Astrocyte of the cerebellum (primary cell): ENCODE measurements around the gene PARP14.
"Not testable (repeated sequence)": the region's sequence is repeated elsewhere in the genome, so short reads cannot be mapped to it uniquely, and the experiment has no call there.

ENCODE experiments used
- DNase-seq: peaks from one replicate; pipeline ENCODE4 v3.0.0-alpha.2; 2011; ENCODE audit warnings: low read depth
- H3K4me3 ChIP-seq: 2 replicates; pipeline ENCODE4 v1.5.1; 2011; ENCODE audit warnings: mild to moderate bottlenecking, low read depth, low read length, moderate library complexity
- in situ Hi-C: cut with HindIII; loops from 2 replicates; pipeline ENCODE4 v1.10.0; 2017; ENCODE audit warnings: low sequenced_read_pairs
- TF ChIP-seq, protein P1 (sequence below): IDR thresholded peaks from 2 replicates; pipeline ENCODE4 v1.5.1; 2012; ENCODE audit warnings: low read length, low read depth, moderate library complexity, mild to moderate bottlenecking; ENCODE audit errors: missing control alignments

Gene PARP14

DNA sequence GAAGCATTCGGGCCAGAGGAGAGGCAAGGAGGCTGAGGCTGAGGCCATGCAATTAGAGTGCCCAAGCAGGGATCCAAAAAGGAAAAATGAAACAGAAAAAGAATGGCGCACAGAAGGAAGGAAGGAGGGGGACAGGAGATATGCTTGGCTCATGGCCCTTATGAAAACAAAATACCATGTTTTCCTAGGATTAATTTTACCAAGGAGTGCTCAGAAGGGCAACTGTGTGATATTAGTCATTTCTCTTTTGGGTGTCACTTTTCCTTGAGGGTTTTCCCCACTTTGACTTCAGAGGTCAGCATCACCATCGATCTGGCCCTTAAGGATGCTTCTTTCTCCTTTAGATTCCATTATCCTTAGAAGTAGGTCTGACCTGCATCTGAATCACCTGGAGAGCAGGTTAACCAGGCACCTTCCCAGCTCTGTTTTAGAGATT, 1.4 kb downstream of the PARP14 start:
- in situ Hi-C loops: no loop called here
- H3K4me3 ChIP-seq: peak overlapping the region; percentile 79
- DNase-seq: no peak
- TF ChIP-seq, protein P1, sequence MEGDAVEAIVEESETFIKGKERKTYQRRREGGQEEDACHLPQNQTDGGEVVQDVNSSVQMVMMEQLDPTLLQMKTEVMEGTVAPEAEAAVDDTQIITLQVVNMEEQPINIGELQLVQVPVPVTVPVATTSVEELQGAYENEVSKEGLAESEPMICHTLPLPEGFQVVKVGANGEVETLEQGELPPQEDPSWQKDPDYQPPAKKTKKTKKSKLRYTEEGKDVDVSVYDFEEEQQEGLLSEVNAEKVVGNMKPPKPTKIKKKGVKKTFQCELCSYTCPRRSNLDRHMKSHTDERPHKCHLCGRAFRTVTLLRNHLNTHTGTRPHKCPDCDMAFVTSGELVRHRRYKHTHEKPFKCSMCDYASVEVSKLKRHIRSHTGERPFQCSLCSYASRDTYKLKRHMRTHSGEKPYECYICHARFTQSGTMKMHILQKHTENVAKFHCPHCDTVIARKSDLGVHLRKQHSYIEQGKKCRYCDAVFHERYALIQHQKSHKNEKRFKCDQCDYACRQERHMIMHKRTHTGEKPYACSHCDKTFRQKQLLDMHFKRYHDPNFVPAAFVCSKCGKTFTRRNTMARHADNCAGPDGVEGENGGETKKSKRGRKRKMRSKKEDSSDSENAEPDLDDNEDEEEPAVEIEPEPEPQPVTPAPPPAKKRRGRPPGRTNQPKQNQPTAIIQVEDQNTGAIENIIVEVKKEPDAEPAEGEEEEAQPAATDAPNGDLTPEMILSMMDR: no peak

GRCh38 chr3:122682778-122683411, 2.3 kb downstream of the PARP14 start:
- H3K4me3 ChIP-seq, DNase-seq, in situ Hi-C loops: not testable (repeated sequence)

DNA sequence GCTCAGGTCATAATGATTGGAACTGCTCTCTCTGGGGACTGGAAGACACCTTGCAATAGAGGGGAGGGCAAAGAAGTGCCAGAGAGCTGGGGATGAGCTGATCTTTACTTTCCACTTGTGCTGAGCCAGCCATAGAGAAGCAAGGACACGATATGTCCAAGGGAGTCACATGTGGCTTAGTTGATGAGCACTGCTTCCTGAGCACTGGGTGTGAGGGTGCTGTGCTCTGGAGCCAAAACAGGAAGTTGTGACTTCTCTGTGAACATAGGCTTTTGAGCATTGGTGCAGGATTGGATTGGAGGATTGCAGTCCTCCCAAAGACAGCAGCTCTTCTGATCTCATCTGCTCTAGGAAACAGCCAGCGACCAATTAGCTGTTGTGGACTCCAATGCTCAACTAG, 6.7 kb downstream of the PARP14 start:
- DNase-seq: no peak
- in situ Hi-C loops: no loop called here
- TF ChIP-seq, protein P1: no peak
- no peak overlapping the region for H3K4me3 ChIP-seq

DNA sequence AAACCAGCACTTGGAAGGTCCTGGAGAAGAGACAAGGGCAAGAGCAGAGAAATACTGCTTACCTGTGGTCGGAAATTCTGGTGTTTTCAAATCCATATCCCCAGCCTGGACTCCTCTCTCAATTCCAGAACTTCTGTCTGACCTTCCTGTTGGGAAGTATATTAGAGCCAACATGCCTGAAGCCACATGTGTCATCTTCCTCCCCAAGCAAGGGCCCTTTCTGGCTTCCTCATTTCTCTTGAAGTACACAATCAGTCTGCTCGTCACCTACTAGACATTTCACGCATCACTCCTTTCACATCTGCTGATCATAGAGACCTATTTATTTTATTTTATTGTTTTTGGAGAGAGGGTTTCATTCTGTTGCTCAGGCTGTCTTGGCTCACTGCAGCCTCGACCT, 8.4 kb downstream of the PARP14 start:
- no peak for DNase-seq
- in situ Hi-C loops: no loop called here
- TF ChIP-seq, protein P1: no peak
- H3K4me3 ChIP-seq: no peak overlapping the region

- TF ChIP-seq, protein P1: no peak
- DNase-seq: peak; percentile 6
- no peak overlapping the region for H3K4me3 ChIP-seq
- in situ Hi-C loops: no loop called here
Observed at GRCh38 chr3:122689587-122689986, 8.9 kb downstream of the PARP14 start.

DNA sequence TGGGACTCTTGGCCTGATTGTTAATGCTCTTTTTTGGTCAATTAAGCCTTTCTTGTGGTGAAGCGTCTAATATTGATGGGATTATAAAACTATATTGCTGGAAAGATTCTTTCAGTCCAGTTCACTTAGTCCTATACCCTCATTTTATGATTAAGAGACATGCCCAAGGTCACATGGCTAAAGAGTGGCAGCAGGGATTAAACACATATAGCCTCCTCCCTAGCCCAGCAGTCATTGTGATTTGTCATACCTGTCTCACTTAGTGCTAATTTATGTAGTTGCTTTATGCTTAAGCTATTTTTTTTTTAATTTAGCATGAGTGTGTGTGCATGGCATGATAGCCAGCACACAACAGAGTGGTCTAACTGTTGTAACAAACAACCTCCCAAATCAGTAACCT, 9.5 kb downstream of the PARP14 start:
- in situ Hi-C loops: no loop called here
- DNase-seq: no peak
- no peak overlapping the region for H3K4me3 ChIP-seq
- TF ChIP-seq, protein P1: no peak

DNA sequence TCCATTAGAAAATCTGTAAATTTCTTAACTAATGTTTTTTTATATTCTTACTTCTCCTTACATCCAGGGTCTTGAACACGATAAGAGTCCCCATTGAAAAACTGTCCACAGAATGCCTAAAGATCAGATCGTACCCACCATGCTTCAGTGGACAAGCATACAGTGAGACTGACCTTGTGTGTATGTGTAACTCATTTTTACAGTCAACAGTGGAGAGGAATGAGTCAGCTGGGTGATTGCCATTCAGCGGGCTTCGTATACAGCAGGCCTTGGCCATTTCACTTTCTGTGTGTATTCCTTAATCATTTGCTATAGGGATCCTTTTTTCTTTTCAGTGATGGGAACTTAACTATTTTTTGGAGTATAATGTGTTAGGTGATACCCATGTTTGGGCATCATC, 10.6 kb downstream of the PARP14 start:
- TF ChIP-seq, protein P1: no peak
- H3K4me3 ChIP-seq: no peak overlapping the region
- DNase-seq: peak; percentile 63
- in situ Hi-C loops: no loop called here
